ENCODE measurements around the gene AMFR.

AMFR gene

DNA sequence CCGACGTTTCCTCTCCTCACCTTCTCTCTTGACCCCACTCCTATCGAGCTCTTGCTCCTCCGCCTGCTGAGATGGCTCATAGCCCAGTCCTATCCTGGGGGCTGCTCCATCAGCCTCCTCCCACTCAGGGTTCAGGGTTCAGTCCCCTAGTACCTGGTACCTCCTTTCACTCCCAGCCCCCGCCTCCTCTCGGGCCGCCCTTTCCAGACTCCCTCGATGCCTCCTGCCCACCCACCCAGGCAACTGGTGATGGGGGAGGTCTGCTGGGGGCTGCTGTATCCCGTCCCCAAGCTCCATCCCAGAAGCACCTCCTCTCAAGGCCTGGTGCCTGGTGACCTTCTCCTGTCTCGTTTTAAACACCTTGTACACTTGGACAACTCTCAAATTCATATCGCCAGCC lies 93.9 kb downstream of the AMFR start:
- DNase-seq (ENCODE audit: low read depth in 2 of 2), result no peak

DNA sequence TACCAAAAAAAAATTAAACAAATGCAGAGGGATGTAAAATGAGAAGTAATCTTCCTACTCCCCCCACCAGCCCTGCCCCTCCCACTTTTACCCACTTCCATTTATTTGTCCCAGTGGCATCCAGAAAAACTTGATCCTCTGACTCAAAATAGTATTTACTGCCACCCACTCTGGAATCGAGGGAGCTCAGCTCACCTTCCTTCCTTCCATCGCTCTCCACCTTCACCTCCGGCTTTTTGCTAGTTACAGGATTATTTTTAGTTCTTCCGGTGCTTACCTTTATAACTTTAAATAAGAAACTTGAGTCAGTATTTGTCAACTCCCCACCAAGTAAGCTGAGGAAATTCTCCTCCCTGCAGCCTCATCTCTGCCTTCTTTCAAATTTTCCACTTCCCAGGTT lies 94.9 kb downstream of the AMFR start:
- no peak for DNase-seq (ENCODE audit: low read depth in 2 of 2)

DNA sequence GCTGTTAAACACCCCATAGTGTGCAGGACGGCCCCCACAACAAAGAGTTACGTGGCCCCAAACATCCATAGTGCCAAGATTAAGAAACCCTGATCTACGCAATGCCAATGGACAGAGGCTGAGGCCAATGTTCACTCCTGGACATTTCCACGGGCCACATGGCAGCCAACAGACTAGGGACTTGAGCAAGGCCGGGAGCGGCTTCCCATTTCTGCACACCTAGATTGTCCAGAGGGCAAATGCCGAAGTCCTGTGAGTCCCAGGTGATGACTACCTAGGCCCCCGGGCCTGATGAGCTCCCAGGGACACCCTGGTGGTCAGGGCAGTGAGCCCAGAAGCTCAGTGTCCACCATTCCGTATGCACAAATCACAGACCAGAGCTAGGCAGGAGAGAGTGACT lies 95.5 kb downstream of the AMFR start:
- no peak for DNase-seq (ENCODE audit: low read depth in 2 of 2)

DNA sequence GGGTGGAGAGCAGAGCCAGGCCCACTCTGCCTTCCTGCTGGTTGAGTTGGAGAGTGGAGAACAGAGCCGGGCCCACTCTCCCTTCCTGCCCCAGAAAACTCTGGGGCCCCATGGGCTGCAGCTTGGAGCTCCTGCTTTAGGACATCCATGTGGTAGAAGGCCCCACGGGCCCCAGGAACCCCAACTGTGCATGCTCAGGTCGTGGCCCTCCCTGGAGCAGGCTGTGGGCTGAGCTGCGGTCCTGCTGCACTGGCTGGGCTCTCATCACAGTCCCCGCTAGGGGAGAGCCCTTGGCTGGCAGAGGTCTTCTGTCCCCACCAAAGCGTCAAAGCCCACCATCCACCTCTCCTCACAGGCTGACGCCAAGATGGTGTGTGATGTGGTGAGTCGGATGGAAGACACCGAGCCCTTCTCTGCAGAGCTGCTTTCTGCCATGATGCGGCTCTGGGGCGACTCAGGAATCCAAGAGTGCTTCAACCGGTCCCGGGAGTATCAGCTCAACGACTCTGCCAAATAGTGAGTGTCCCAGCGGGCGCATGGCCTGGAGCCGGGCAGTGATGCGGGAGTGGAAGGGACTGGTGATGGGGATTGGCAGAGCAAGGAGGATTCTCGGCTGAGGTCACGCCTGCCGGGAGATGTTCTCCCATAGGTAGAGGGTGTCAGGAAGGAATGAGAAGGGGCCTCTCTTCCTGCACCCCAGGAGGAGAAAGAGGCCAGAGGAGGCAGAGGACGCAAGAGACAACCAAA lies 96.9 kb downstream of the AMFR start:
- no peak for DNase-seq (ENCODE audit: low read depth in 2 of 2)

DNA sequence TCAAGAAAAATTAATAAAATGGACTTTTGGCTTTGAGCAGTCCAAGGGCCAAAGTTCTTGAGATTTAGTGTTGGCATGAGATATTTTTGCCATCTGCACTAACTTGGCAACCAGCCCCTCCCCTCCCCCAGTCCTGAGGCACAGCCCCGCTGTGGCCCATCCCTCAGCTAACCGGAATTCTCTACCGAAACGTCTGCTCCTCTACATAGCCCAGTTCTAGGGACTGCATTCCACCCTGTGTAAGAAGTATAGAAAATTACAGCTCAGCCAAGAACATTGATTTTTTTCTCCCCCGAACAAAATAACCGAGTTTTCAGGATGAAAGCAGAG lies 97.5 kb downstream of the AMFR start:
- DNase-seq (ENCODE audit: low read depth in 2 of 2), result no peak

DNA sequence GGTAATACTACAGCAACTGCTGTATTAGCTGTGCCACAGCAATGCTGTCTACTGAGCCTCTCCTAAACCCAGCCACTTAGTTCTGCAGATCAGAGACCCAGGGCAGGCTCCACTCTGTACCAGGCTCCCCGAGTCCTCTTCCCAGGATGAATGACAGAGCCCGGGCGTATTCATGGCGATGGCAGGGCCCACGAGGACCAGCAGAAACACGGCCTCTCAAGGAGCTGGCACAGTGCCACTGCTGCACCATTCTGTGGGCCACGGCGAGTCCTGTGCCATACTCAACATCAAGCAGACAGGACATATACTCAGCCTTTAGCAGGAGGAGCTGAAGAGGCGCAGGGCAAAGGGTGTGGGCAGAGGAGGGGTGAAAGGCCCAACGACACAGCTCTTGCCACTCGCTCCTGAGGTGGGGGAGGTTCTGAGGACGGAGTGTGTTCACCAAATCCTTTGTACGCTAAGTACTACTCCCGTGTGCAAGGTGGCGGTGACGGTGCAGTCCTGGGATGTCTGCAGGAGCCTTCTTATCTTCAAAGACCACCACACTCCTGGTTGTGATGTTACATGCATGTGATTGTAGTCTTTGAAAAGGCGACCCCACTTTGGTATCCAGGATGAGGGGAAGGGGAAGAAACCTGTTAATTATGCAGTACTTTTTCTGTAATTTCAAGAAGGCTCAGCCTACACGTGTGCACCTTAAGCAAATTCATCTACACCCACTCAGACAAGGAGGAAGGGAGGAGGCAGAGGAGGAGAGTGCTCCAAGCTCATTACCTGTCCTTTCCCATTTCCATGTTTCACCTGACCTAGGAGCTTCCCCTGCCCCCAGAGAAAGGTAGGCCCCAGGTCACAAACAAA lies 98.0 kb downstream of the AMFR start:
- DNase-seq (ENCODE audit: low read depth in 2 of 2), result no peak

DNA sequence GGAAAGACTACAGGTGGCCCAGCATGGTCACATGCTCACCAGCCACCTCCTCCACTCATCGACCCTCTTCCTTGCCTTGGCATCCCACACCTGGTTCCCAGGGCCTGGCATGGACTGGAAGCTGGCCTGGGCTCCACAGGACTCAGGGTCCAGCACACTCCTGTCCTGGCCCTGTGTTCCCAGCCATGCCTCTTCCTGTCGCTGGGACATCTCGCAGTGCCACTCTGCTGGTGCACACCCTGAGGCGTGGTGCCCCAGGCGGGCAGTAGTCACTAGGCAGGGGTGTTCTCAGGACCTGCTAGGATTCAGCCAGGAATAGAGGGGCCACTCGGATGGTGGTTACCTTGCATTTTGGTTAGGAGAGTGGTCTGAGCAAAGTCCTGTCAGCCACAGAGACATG lies 99.4 kb downstream of the AMFR start:
- DNase-seq (ENCODE audit: low read depth in 2 of 2), result no peak

DNA sequence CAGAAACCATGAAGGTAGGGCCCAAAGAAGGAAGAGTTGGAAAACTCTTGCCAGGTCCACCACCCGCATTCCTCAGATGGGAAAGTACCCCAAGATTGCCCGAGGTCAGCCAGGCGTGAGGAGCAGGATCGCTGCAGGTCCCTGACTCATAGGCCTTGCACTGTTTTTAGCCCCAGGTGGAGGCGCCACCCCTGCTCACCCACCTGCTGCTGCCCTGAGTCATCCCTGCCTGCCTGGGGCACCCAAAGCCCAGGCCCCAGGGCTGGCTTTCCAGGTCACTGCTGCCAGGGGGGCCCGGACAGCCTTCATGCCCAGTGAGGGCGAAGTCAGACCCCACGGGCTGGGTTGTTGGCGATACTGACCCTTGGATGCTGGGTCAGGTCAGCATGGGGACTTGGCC lies 100.9 kb downstream of the AMFR start:
- DNase-seq (ENCODE audit: low read depth in 2 of 2), result no peak

DNA sequence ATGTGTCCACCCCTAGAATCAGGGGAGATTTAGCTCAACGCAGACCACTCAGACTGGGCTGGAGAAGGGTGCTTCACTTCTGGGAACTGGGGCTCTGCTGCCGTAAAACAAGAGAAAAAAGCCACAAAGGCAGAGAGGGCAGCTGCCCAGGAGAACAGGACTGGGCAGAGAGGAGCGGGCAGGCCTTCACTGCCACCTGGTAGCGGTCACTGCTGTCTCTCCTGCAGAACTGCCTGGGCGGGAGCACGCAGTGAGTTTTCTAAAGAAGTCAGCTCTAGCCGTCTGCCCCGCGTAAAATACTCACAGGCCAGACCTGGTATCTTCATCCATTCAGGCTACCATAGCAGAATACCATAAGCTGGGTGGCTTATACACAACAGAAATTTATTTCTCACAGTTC lies 103.8 kb downstream of the AMFR start:
- no peak for DNase-seq (ENCODE audit: low read depth in 2 of 2)

DNA sequence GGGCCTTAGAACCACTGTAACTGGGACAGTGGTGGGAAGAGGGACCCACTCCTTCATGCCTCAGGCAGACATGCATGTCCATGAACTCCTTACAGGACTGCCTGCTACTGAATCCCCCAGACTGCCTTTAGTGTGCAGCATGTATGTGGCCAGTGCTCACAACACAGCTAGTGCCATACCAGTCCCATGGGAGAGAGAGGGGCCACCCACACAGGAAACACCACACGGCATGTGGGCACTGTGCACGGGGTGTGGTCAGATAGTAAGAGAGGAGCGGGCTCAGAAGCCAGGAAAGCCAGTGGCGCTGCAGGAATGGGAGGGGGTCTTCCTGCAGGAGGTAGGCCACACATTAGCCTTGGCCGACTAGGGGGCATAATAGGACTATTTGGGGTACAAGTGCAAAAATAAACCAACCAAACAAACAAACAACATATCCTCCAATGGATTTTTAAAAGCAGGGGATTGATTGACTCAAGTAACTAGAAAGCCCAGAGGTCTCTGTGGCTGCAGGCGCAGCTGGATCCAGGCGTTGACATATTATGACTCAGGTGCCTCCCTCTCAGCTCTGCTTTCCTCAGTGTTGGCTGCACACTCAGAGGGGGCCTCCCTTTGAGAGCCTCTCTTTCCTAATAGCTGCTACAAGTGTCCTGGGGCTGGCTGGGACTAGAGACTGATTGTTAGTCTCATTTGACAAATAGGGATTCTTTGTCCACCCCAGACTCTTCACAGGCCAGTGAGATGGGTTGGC lies 104.4 kb downstream of the AMFR start:
- DNase-seq (ENCODE audit: low read depth in 2 of 2), result no peak

DNA sequence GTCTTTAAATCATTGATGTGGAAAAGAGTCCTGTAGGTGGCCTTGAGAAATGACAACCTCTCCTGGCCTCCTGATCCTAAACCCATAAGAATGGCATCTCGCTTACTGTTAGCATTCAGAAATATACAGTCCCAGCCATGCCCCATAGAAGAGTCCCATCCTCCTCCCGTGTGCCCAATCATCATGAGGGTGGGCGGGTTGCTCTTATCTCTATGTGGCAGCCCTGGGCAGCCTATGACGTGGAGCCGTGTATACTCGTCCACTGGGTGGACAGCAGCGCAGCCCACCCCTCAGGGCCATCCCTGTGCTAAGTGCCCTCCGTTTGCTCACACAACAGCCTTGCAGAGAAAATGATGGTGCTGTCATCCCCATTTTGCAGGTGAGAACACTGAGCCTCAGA lies 105.3 kb downstream of the AMFR start:
- no peak for DNase-seq (ENCODE audit: low read depth in 2 of 2)

DNA sequence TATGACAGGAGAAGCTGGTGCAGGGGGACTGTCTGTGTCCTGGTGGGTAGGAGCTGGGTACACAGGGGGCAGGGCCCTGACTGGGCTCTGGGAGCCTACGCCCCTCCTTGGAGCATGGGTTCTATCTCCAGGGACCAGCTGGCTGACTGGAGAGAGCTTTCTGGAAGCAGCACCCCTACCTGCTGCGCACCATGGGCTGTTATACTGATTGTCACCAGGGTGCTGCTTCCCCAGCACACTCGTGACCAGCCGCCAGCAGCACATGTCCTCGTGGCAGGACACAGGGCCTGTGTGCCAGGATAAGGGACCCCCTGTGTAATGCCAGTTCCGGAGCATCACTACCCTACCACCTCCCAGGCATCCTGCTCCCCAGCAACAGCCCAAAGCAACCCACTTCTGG lies 106.0 kb downstream of the AMFR start:
- DNase-seq (ENCODE audit: low read depth in 2 of 2), result no peak

DNA sequence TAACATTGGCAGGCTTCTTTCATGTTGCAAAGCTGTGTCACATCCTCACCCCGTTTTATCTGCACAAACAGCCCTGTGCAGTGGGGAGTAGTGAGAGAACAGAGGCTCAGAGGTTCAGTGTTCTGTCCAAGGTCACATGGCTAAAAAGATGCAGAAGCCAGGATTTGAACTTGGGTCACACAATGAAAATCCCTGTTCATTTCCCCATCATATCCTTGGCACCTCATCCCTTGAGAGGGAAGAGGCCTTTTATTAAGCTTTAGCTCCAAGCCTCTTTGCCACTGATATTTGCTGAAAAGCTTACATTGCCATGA lies 106.6 kb downstream of the AMFR start:
- DNase-seq (ENCODE audit: low read depth in 2 of 2), result no peak

DNA sequence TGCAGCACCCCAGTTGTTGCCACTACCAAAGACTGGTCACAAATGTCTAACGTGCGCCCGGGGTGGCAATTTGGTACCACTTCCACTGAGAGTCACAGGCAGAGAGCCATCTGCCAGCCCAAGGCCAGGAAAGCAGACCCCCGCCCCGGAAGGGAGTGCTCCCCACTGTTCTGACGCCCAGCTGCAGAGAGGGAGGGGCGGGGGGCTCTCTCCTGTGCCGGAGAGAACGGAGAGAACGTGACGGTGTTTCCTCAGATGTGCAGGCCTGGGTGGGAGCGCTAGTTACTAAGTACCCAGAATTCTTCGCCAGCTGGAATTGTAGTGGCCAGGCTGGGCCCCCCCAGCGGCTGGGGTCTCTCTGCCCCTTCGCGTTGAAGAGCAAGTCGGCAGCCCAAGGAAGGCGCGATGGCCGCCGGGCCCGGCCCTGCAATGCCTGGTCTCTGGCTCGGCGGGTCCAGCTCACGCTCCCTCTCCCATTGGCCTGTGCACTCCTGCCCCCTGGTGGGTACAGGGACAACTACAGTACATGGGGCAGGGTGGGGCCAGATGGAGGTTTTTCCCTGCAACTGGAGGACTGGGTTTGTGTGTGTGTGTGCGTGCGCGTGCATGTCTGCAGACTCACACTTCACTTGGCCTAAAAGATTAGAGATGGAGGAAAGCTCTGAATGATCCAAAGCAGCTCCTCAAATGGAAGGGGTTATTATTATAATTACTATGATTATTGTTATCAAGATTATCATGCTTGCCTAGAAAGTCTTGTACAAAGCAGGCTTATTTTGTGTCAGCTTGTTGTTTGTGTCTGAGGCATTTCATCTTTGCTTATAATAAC lies 107.1 kb downstream of the AMFR start:
- peak; percentile 64 for DNase-seq (ENCODE audit: low read depth in 2 of 2)

DNA sequence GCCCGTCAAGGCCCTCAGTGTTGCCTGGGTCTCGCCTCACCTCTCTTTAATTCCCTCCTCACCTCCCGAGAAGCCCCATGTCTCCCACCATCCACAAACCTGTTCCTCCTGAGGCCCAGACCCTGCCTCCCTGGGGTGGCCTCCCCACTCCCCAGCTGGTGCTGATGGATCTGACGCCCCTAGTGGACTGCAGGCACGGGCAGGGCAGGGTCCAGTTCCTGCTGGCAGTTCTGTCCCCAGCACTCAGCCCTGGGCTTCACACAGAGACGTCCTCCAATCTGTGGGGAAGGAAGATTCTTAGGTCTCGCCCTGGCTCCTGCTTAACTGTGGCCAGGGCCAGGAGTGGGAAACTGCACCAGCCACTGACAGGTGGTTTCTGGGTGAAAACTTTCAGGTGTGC lies 108.8 kb downstream of the AMFR start:
- DNase-seq (ENCODE audit: low read depth in 2 of 2), result no peak

DNA sequence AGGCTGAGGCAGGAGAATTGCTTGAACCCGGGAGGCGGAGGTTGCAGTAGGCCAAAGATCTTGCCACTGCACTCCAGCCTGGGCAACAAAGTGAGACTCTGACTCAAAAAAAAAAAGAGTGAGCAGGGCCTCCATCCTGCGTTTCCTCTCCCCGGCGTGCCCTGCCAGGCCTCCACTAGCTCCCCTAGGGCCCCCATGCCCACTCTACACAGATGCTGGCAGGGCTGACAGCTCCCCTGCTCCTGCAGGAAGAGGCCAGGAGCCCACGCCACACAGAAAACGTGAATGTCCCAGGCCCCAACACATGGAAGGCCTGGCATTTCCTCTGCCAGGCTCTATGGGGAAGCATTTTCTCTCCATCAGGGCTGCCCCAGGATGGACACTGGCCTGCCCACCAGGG lies 109.4 kb downstream of the AMFR start:
- DNase-seq (ENCODE audit: low read depth in 2 of 2), result no peak

DNA sequence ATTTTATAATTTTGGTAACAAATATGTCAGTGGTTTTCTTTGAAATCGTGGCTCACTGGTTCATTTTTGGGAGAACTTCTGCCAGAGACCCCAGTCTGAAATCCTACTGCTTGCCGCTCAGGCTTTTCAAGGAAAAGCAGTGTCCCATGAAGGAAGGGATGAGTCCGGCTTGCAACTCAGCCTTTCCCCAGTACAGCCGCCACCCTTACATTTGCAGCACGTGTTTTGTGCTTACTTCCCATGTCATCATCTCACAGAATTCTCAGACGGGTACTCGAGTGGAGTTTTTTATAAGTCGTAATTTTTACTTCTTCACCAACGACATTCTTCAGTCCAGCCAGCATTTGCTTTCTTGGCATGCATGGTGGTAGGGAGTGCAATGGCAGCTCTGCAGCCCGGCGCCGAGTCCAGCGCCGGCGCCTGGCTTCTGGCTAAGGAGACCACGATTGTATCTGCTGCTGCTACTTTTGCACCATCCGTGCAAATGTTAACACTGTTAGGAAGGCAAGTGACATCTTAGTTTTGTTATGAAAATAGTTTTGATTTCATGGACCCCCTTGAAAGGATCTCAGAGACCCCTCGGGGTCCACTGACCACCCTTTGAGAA lies 111.0 kb downstream of the AMFR start:
- DNase-seq (ENCODE audit: low read depth in 2 of 2), result no peak

DNA sequence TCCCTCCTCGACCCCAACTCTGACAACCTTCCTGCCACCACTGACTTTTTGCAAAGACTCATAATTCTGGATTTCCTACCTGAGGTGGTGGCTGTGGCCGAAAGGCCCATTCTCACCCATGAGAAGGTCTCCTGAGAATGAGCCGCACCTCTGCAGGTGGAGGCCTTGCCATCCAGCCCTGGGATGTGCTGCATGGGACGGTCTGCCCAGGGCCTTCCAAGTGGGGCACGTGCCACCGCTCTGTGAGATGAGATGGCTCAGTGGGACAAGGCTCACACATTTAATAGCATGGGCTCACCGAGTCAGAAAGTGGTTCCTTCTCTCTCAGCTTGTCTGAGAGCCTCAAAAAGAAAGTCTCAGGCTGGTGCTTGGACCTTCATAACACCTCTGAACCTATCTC lies 112.8 kb downstream of the AMFR start:
- no peak for DNase-seq (ENCODE audit: low read depth in 2 of 2)

DNA sequence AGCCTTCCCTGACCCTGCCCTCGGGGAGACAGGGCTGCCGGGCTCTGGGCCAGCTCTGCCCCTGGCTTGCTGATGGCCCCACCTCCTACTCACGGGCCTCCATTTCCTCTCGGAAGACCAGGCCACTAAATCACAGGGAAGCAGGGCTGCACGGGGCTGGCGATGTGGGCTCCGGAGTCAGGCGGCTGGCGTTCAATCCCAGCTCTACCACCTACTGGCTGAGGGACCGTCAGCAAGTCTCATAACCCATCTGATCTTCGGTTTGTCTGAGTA lies 113.4 kb downstream of the AMFR start:
- DNase-seq (ENCODE audit: low read depth in 2 of 2), result no peak

Measured in fibroblast of skin of left quadriceps (primary cell).